Measurements from ENCODE around the gene ZNF487. TPM values are rescaled to one million over a fixed set of nuclear protein-coding genes. Genes with fewer than 3 reads are reported as not detected.

ZNF487 gene
- total and polyA plus RNA-seq, 2 of the 13 experiments (the other 11 are each of a cell fraction or from before 2014, with no cell fraction given): 7.4 to 8.8 TPM

- TF ChIP-seq HNRNPLL (IDR thresholded peaks at IDR 0.05; ENCODE audit: low read depth, low read length, poor library complexity, severe bottlenecking): peak; percentile 34
- TF ChIP-seq ATF7 (IDR thresholded peaks at IDR 0.05): no peak
- peak; percentile 79; the same call in 1 of the 2 replicates for TF ChIP-seq ATF7 (CRISPR knock-in tag; IDR thresholded peaks at IDR 0.05)
- peak; percentile 40; the same call in 1 of the 2 replicates for TF ChIP-seq CBX5 (CRISPR knock-in tag; IDR thresholded peaks at IDR 0.05; ENCODE audit: borderline replicate concordance)
- peak; percentile 44; the same call in 1 of the 2 replicates for TF ChIP-seq ZNF333 (CRISPR knock-in tag; IDR thresholded peaks at IDR 0.05; ENCODE audit: borderline replicate concordance)
- no peak for TF ChIP-seq MAFF (IDR thresholded peaks at IDR 0.05; ENCODE audit: low read depth, low read length)
- no peak for TF ChIP-seq KLF13 (CRISPR knock-in tag; IDR thresholded peaks at IDR 0.05)
- no peak for TF ChIP-seq AGO1 (IDR thresholded peaks at IDR 0.05; ENCODE audit: low read depth, low read length, poor library complexity, severe bottlenecking)
- peak; percentile 86; the same call in 1 of the 2 replicates for TF ChIP-seq SMYD3 (CRISPR knock-in tag; IDR thresholded peaks at IDR 0.05)
- peak; percentile 85 for TF ChIP-seq NFYB (CRISPR knock-in tag; IDR thresholded peaks at IDR 0.05)
- TF ChIP-seq NFE2L1 (CRISPR knock-in tag; IDR thresholded peaks at IDR 0.05; ENCODE audit: borderline replicate concordance): no peak
- TF ChIP-seq ZNF276 (CRISPR knock-in tag; IDR thresholded peaks at IDR 0.05; ENCODE audit: low read depth): no peak
- TF ChIP-seq ZNF839 (CRISPR knock-in tag; IDR thresholded peaks at IDR 0.05; ENCODE audit: borderline replicate concordance): no peak
- no peak for TF ChIP-seq ZNF350 (CRISPR knock-in tag; IDR thresholded peaks at IDR 0.05; ENCODE audit: borderline replicate concordance, low read depth)
- no peak for TF ChIP-seq ZBTB40 (IDR thresholded peaks at IDR 0.05)
- peak; percentile 92 for TF ChIP-seq ZBTB40 (CRISPR knock-in tag; IDR thresholded peaks at IDR 0.05)
- TF ChIP-seq FOXP1 (IDR thresholded peaks at IDR 0.05): no peak
- no peak for TF ChIP-seq FOXP1 (CRISPR knock-in tag; IDR thresholded peaks at IDR 0.05)
- peak; percentile 67; the same call in 1 of the 2 replicates for TF ChIP-seq NR2C2 (CRISPR knock-in tag; IDR thresholded peaks at IDR 0.05; ENCODE audit: borderline replicate concordance)
These were observed 39.8 kb upstream of the ZNF487 start (continued) for GRCh38 chr10:43396928-43397624.

All from HepG2 (cell line).